NT2/D1 (cell line): Measurements from ENCODE around the gene SORL1.

Experiments
- YY1 ChIP-seq: IDR thresholded peaks from 2 replicates; pipeline ENCODE4 v1.6.1; 2011; ENCODE audit not compliant: insufficient read length, insufficient read depth
- ZNF274 ChIP-seq: IDR thresholded peaks from 2 replicates; pipeline ENCODE4 v1.6.1; 2011; ENCODE audit warnings: mild to moderate bottlenecking, low read depth, low read length

- TF ChIP-seq YY1 (no peak), ZNF274 (no peak)
Measured at GRCh38 chr11:121530257-121530656, 78.1 kb downstream of the SORL1 start.
